NOMO-1 treated with DMSO at 0.1 percent for 48 hours (cell line): ENCODE results near the gene ZNRF4.

ENCODE experiments used
- DNase-seq: peaks from one replicate; lab custom pipeline; 2025; ENCODE audit not compliant: unreplicated experiment; lab: John Stamatoyannopoulos, UW

The ZNRF4 gene

DNA sequence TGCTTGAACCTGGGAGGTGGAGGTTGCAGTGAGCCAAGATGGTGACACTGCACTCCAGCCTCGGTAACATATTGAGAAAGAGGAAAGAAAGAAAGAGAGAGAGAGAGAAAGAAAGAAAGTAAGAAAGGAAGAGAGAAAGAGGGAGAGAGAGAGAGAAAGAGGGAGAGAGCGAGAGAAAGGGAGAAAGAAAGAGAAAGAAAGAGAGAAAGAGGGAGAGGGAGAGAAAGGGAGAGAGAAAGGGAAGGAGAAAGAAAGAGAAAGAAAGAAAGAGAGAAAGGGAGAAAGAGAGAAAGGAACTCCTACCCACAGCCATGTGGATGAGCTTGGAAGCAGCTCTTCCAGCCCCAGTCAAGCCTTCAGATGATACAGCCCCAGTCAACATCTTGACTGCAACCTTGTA lies 46.7 kb downstream of the ZNRF4 start:
- DNase-seq = no peak

DNA sequence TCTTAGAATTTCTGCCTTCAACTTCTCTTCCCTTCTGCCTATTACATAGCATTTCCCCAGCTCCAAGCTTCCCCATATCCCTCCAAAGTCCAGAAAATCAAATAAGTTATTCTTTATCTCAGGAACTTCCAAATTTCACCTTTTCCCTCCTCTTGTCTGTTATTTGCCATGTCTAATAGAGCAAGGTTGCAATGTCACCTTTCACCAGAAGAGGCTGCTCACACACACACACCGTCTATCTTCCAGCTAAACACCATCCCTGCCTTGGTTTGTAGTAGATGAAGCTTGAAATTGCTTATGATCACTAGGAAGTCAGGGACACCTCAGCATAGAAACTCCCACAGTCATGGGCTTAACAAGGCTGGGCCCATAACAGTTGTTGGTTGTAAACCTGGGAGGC lies 48.4 kb downstream of the ZNRF4 start:
- DNase-seq = no peak

DNA sequence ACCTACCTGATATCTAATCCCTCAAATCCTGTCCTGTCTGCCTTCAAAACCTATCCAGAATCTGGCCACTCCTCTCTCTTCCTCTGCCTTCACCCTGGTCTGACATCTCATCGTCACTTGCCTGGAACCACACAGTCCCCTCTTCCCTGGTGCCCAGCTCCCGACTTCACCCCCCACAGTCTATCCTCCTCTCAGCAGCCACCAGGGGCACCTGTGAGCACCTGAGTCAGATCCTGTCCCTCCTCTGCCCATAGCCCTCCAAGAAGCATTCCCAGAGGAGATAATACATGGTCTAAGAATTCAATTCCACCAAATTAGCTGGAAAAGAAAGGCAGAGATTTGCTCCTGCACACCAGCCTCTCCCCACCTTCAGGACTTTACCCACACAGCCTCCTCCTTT lies 48.9 kb downstream of the ZNRF4 start:
- DNase-seq = no peak
